Stimulated activated CD4-positive, alpha-beta T cell treated with anti-CD3 and anti-CD28 coated beads, Interleukin-15, amount 100 ng/mL, for 24 hours (primary cell): ENCODE data around the gene ACAD11.
"Not testable (repeated sequence)": the region's sequence is repeated elsewhere in the genome, so short reads cannot be mapped to it uniquely, and the experiment has no call there.

ENCODE experiments used
- DNase-seq: peaks from one replicate; pipeline ENCODE4 v3.0.0-alpha.2; 2020

ACAD11 gene

GRCh38 chr3:132643366-132643765, 16.2 kb downstream of the ACAD11 start:
- DNase-seq = no peak

GRCh38 chr3:132642539-132642847, 17.1 kb downstream of the ACAD11 start:
- no peak for DNase-seq

- no peak for DNase-seq
Measured at GRCh38 chr3:132641837-132642538, 17.6 kb downstream of the ACAD11 start.

GRCh38 chr3:132641427-132641826, 18.2 kb downstream of the ACAD11 start:
- not testable (repeated sequence) for DNase-seq

DNA sequence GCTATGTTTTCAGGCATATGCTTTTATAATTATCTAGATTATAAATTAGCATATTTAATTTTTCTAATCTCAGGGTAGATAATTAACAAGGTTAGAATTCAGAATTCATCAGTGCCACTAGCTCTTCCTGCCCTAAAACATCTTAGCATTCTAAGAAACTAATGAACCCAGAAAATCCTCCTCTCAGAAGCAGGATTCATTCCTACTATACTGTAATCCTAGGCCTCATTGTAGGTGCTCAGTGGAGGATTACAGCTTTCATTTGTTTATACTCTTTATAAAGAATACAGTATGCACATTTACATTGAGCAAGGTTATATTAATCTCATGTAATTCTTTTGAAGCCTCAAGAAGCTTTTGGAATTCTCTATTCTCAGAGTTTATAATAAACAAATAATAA, 20.9 kb downstream of the ACAD11 start:
- no peak for DNase-seq

- DNase-seq = no peak
Measured at GRCh38 chr3:132637590-132637989, 22.0 kb downstream of the ACAD11 start.

DNA sequence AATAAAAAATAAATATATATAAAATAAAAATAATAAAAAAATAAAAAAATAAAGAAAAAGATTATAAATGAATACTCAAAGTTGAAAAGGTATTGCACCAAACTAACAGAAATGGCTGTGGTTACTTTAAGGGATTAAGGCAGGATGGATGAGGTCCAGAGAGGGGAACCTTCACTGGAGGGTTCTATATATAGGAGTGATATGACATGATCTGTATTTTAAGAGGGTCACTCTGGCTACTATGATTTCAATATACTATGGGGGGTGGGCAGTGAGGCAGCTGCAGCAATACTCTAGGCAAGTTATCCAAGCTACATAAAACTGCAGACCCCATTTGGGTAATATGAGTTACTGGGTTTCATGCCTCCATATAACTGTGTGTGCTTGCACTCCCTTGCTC, 24.6 kb downstream of the ACAD11 start:
- no peak for DNase-seq

GRCh38 chr3:132630612-132631011, 29.0 kb downstream of the ACAD11 start:
- DNase-seq = no peak

DNA sequence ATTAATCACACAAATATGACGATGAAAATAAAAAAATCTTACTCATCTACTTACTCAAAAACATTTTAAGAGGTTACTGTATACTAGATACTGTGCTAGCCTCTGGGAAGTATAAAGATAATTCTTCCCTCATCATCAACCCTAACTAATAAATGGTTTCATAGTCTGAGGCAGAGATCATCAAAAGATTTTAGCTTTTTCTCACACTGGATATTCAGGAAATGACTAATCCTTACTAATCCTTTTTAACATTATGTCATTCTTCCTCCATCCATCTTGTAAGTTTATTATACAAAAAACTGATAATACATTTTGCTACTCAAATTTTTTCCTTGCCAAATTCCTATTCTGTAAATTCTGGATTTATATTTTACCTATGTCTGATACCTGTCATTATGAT, 29.7 kb downstream of the ACAD11 start:
- no peak for DNase-seq

DNA sequence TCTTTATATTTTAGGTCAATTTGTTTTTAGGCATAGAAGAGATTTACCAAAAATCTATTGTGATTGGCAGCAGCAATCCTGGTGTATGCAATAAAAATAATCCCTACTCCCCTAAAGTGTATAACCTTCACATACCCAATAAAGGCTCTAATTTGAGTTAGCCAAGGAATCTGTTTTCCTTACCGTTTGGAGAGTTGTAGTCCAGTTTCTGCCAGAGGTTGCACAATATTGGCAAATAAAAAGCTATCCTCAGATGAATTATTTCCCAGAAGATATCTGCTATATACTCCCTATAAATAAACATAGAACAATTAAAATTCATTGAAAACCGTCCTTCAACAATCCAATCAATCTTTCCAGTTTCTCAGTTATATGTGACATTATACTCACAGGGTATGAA, 31.5 kb downstream of the ACAD11 start:
- no peak for DNase-seq

- no peak for DNase-seq
Measured at GRCh38 chr3:132626955-132627354, 32.7 kb downstream of the ACAD11 start.

- DNase-seq = no peak
Measured at GRCh38 chr3:132625613-132626012, 34.0 kb downstream of the ACAD11 start.

DNA sequence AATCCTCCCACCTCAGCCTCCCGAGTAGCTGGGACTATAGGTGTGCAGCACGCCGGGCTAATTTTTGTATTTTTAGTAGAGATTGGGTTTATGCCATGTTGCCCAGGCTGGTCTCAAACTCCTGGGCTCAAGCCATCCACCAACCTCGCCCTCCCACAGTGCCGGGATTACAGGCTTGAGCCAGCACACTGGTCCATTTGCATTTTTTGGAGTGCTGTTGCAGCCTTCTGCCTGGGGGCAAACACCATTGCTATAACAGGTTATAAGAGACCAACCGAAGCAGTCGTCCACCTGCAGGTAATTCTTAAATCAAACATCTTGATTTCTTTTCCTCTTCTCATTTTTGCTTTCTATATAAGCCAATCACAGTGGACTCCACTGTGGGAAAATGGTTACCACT, 34.8 kb downstream of the ACAD11 start:
- DNase-seq = no peak

DNA sequence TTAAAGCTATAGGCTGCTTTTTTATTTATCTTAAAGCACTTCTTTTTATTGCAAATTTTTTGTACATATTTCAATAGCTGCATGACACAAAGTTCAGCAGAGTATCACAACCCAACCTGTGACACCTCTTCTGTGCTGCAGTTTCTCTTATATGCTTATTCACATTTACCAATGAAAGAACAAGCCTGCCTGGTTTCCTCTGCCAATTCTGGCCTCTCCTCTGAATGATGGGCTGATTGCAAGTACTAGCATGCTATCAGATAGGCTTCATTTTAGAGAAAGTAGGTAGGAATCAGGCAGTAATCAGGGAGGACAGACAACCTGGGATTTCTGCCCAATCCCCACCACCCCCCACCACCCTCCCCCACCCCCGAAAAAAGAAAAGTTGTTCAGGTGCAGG, 36.0 kb downstream of the ACAD11 start:
- no peak for DNase-seq

- DNase-seq = no peak
Measured at GRCh38 chr3:132622761-132623160, 36.8 kb downstream of the ACAD11 start.

DNA sequence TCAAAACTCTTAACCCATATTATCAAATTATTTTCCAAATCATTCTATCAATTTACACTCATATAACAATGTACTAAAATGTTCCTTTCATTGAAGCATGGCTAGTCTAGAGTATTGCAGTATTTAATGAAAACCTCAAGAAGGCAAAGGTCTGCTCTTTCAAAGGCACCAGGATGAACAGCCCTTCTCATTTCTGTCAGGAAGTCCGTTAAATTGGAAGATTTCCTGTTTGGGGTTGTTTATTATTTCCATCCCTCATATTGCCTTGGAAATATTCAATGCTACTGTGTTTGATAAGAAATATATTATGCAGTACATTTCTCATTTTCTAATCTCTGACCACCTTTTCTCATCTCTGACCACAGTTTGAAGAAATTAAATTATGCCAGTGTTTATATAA, 37.5 kb downstream of the ACAD11 start:
- no peak for DNase-seq

- DNase-seq = no peak
Measured at GRCh38 chr3:132616780-132617179, 42.8 kb downstream of the ACAD11 start.

- DNase-seq = no peak
Measured at GRCh38 chr3:132615881-132616280, 43.7 kb downstream of the ACAD11 start.

- not testable (repeated sequence) for DNase-seq
Measured at GRCh38 chr3:132615301-132615700, 44.3 kb downstream of the ACAD11 start.

DNA sequence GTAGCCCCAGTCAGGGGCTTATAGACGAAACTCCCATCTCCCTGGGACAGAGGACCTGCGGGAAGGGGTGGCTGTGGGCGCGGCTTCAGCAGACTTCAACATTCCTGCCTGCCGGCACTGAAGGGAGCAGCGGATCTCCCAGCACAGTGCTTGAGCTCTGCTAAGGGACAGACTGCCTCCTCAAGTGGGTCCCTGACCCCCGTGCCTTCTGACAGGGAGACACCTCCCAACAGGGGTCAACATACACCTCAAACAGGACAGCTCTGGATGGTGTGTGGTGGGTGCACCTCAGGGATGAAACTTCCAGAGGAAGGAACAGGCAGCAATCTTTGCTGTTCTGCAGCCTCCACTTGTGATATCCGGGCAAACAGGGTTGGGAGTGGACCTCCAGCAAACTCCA, 53.0 kb downstream of the ACAD11 start:
- not testable (repeated sequence) for DNase-seq

GRCh38 chr3:132606085-132606484, 53.5 kb downstream of the ACAD11 start:
- no peak for DNase-seq

- no peak for DNase-seq
Measured at GRCh38 chr3:132605374-132605792, 54.2 kb downstream of the ACAD11 start.

DNA sequence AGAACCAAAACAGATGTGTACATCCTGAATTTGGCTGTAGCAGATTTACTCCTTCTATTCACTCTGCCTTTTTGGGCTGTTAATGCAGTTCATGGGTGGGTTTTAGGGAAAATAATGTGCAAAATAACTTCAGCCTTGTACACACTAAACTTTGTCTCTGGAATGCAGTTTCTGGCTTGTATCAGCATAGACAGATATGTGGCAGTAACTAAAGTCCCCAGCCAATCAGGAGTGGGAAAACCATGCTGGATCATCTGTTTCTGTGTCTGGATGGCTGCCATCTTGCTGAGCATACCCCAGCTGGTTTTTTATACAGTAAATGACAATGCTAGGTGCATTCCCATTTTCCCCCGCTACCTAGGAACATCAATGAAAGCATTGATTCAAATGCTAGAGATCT, 59.0 kb downstream of the ACAD11 start:
- DNase-seq = not testable (repeated sequence)

DNA sequence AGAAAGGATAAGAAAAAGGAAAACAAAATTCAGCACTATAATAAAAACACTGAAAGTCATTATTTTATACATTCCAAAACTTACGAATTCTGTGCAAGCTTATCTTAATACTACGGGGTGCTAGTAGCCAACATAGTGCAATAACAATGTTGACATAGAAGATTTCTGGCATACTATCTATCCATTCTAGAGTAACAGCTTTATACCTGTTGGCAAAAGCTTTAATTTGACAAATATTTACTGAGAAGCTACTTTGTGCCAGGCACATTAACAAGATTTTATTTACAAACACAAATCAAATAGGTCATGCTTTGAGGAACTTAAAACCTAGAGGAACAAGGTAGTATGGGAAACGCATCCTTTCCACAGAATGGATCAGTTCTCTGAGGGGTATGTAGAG, 61.4 kb downstream of the ACAD11 start:
- DNase-seq = no peak

- DNase-seq = no peak
Measured at GRCh38 chr3:132597660-132598059, 61.9 kb downstream of the ACAD11 start.
